GM19193 (cell line): ENCODE measurements around the gene NOL6.

Experiments used
- POLR2A ChIP-seq: IDR thresholded peaks from 4 replicates; pipeline ENCODE4 v1.6.1; 2011; ENCODE audit not compliant: insufficient read depth, insufficient read length; ENCODE audit errors: extremely low read depth

Gene NOL6

DNA sequence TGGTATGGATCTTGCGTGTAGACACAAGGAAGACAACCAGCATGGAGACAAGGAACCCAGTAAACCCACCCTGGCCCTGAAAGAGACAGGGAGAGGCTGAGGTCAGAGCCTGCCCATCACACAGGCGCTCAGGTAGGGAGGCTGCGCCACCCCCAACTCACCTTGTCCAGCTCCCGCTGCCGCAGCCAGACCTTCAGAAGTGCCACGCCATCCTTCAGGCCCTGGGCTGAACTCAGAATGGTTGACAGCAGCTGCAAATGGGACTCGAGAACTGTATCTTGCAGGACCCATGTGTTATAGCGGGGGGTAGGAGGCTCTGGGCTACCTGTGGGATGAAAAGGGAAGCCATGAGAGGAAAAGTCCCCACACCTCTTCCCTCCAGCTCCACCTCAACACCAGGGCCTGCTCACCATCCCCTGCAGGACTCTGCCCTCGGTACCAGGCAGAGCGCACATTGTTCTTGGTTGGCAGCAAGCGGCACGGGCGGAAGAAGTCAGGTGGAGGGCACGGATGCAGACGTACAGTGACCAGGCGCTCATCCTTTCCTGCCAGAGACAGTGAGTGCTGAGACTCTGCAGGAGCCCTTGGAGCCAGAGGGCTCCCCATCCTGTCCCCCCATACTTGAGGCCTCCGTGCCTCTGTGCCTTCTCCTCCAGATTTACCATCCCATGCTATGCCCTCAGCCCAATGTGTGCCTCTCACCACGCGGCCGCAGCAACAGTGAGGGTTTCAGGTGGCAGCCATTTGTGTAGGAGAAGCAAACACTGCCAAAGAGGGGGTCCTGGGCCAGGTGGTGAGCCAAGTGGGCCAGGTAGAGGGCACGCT lies 4.7 kb downstream of the NOL6 start:
- TF ChIP-seq POLR2A, result no peak

DNA sequence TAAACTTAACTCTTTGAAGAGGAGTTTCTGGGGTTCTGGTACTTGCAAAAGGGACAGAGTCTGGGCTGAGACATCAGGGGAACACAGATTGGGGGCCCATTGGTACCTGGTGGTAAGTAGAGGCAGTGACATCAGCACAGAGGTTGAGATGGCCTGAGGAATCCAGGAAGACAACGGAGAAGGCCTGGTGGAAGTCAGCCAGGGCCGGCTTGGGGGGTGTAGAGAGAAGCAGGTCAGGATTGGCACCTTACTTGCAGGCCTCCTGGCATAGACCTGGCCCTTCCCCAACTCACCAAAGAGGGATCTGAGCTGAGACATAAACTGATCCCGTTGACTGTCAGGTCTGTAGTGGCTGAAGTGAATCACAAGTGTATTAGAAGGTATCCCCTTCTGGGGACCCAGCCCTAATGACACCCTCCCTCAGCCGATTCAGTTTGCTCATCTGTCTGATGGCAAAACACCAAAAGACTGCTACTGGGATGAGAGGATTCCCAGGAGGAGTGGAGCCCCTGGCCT lies 5.5 kb downstream of the NOL6 start:
- TF ChIP-seq POLR2A, result no peak

DNA sequence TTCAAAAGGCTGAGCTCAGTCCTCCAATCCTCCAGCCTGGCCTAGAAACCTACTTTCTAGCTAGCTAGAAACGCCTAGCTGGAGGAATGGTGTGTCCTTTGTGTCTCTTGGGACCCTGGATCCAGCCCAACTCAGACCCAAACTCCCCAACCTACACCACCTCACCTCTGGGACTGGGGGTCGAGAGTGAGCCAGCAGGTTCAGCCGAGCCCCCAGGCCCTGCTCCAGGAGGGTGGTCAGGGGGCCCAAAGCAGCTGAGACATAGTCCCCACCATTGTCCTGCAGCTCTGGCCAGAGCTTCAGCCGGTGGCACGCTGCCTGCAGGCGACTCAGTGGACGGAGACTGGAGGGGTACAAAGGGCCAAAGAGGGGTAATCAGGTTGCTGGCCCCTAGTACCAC lies 6.2 kb downstream of the NOL6 start:
- TF ChIP-seq POLR2A, result no peak

DNA sequence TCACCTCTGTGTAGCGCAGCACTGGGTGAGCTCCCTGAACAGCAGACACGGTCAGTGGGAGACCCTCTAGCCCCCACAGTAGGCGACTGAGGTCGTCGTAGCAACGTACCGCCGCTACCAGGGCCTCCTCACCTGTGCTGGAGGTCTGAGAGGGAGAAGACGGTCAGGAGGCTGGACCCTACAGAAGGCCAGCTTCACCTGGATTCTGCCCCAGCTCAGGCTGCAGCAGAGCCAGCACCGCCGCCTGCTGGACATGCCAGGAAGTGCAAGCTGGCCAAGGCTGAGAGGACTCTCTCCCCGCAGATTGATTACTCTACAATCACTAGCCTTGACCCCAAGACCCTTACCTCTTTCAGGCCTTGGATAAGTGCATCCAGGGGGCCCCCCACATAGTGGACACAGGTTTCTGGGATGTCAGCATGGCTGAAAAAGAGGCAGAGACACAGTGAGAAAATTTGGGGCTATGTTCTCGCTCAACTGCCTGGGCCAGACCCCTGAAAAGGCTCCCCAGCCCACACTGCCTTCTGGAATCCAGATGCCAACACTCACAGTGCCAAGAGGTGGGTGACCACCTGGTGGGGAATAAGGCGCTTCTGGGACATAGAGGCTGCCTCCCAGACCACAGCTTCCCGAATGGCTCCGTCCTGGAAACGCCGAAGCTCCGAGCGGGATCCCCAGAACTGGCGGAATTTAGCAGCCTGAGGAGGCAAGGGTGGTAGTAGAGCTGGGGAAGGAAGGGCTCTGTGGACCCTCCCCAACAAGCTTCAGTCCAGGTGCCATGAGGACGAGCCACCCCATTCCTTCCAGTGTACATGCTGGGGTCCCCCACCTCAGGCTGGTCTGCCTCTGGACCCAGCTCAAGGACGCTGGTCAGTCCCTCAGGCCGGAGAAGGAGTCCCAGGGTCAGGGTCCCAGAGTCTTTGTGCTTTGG lies 6.9 kb downstream of the NOL6 start:
- no peak for TF ChIP-seq POLR2A

GRCh38 chr9:33465596-33466564 lies 7.8 kb downstream of the NOL6 start:
- no peak for TF ChIP-seq POLR2A

DNA sequence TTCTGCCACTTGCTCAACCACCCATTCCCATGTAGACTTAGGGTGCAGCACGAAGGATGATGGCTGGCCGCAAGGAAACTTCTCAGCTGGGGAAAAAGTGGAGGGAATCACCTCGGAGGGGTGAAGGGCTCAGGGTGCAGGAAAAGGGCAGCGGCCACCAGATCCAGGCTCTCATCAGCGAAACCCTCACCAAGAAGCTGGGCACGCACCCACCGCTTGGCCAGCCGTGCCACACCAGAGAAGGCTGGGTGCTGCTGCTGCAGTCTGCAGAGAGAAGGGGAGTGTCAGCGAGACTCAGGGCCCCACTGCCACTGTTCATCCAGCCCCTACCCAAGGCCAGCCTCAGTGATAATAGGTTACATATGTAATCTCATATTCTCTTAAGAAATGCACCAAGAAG lies 8.6 kb downstream of the NOL6 start:
- no peak for TF ChIP-seq POLR2A

- TF ChIP-seq POLR2A, result no peak
Observed at GRCh38 chr9:33464045-33464636, 9.6 kb downstream of the NOL6 start.

- TF ChIP-seq POLR2A, result no peak
Observed at GRCh38 chr9:33463151-33463550, 10.6 kb downstream of the NOL6 start.

GRCh38 chr9:33461492-33461891 lies 12.2 kb downstream of the NOL6 start:
- no peak for TF ChIP-seq POLR2A

DNA sequence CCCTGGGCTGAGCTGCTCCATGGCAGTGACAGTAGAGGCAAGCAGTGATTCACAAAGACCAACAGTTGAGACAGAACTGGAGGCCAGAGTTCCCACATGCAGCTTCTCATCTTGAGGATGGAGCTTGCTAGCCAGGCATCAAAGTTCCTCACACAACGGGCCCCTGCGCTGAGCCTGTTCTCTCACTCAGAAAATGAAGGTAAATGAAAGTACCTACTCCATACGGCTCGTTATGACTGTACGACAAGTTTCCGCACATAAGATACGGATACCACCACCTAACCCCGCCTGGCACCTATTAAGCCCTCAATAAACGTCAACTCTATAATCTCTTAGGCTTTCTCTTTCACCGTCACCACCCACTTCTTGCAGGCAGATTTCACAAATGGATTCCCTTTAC lies 12.9 kb downstream of the NOL6 start:
- no peak for TF ChIP-seq POLR2A

DNA sequence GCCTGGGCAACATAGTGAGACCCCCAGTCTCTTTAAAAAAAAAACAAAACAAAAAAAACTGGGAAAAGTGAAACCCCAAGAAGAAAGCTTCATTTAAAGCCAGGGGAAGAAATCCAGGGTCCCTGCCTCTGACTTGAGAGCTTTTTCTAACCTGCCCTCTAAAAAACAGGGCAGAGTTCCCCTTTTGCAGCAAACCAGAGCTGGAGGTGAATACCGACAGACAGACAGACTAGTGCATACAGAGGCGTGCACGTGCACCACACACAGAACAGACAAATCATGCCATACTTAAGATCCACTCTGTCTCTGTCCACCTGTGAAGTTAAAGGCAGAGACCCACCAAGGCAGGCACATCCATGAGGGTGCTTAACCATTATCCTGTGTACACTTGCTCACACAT lies 14.6 kb downstream of the NOL6 start:
- TF ChIP-seq POLR2A, result no peak

DNA sequence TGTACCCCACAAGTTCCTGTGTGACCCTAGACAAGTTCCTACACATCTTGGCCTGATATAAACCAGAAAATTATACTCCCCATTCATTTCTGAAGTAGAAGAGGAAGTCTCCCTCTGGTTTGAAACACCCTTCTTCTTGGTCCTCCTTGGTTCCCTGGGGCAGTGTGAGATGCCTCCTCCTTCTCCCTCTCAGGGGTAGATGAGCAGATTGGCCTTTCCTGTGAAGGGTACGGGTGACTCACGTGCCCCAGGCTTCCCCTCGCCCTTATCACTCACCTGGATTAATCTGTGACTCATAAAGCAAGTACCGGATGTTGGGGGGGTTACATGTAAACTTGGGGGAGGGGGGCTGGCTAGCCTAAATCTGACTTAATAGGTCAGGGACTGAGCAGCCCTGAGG lies 15.3 kb downstream of the NOL6 start:
- no peak for TF ChIP-seq POLR2A

GRCh38 chr9:33455945-33456344 lies 17.8 kb downstream of the NOL6 start:
- TF ChIP-seq POLR2A, result no peak
